GM12878 (cell line): ENCODE data around the gene MLN. TPM values are rescaled to one million over a fixed set of nuclear protein-coding genes. Genes with fewer than 3 reads are reported as not detected.

ENCODE experiments used
- ATAC-seq: fragments of 200-7000 bp; cut with Tn5 transposase; 3 replicates; pipeline ENCODE4 v1.9.1; 2020; ENCODE audit warnings: mild to moderate bottlenecking, moderate library complexity
- BruUV-seq: library from RNA; stranded (reverse); fragments of 400-500 nt; replicated peaks from 2 replicates; lab custom pipeline; 2021; lab: Mats Ljungman, UMichigan
- CTCF ChIA-PET: fragments of 300-600 bp; sonication (Branson Sonifier 250); formaldehyde crosslinking; extraction: SDS; loops from one replicate; lab custom pipeline; 2021; ENCODE audit warnings: inconsistent platforms; lab: Yijun Ruan, JAX
- POLR2A ChIA-PET: fragments of 350-600 bp; formaldehyde crosslinking; extraction: SDS; loops from one replicate; lab custom pipeline; 2021; ENCODE audit warnings: inconsistent platforms; lab: Charles Lee
- RAD21 ChIA-PET: fragments of 300-600 bp; sonication (Branson Sonifier 250); formaldehyde crosslinking; loops from one replicate; lab custom pipeline; 2023; ENCODE audit warnings: antibody characterized with exemption; ENCODE audit not compliant: unreplicated experiment; lab: Charles Lee
- SMC1A ChIA-PET: fragments of 300-600 bp; sonication (Branson Sonifier 250); formaldehyde crosslinking; loops from one replicate; lab custom pipeline; 2023; ENCODE audit not compliant: unreplicated experiment, uncharacterized antibody; lab: Charles Lee
- DNase-seq: peaks from one replicate; pipeline ENCODE4 v3.0.0-alpha.2; 2011; ENCODE audit warnings: low read depth, low spot score
- FAIRE-seq: peaks from 3 replicates; lab custom pipeline; 2011; peaks lifted over from hg19 to GRCh38; lab: Jason Lieb, UNC
- H2AFZ ChIP-seq: 2 replicates; pipeline ENCODE4 v1.6.0; 2011; ENCODE audit warnings: low read depth, low read length, control low read depth; ENCODE audit not compliant: control insufficient read depth
- H3K27ac ChIP-seq: 2 replicates; pipeline ENCODE4 v1.5.1; 2011; ENCODE audit warnings: control low read depth; ENCODE audit not compliant: control insufficient read depth, insufficient read depth
- H3K27me3 ChIP-seq, 2 experiments: replicated peaks in 1 of 2; 2 replicates each; pipeline versions ENCODE4 v1.6.0 to v1.6.1; 2011; ENCODE audit warnings: low read length in 1 of 2; ENCODE audit not compliant: control insufficient read depth in 2 of 2, insufficient read depth in 2 of 2
- H3K36me3 ChIP-seq, 2 experiments: 2 replicates each; pipeline ENCODE4 v1.5.1; 2011; ENCODE audit warnings: low read length in 1 of 2; ENCODE audit not compliant: control insufficient read depth in 2 of 2, insufficient read depth in 2 of 2
- H3K4me1 ChIP-seq: 2 replicates; pipeline ENCODE4 v1.6.1; 2011; ENCODE audit warnings: mild to moderate bottlenecking, low read length, moderate library complexity, mixed read lengths; ENCODE audit not compliant: control insufficient read depth, insufficient read depth
- H3K4me2 ChIP-seq: 2 replicates; pipeline ENCODE4 v1.6.0; 2011; ENCODE audit warnings: control low read depth; ENCODE audit not compliant: control insufficient read depth, insufficient read depth
- H3K4me3 ChIP-seq: fragments of 200-600 bp; sonication (generic); 2 replicates; pipeline ENCODE4 v1.5.1; 2016
- H3K79me2 ChIP-seq: 2 replicates; pipeline ENCODE4 v1.6.0; 2011; ENCODE audit warnings: low read length; ENCODE audit not compliant: control insufficient read depth, insufficient read depth
- H3K9ac ChIP-seq: 2 replicates; pipeline ENCODE4 v1.8.0; 2011; ENCODE audit warnings: low read length, control low read depth, mixed read lengths; ENCODE audit not compliant: control insufficient read depth, insufficient read depth
- H3K9me3 ChIP-seq: replicated peaks from 3 replicates; pipeline ENCODE4 v1.5.1; 2011; ENCODE audit warnings: mild to moderate bottlenecking, low read length; ENCODE audit not compliant: control insufficient read depth, insufficient read depth
- H4K20me1 ChIP-seq: 2 replicates; pipeline ENCODE4 v1.6.0; 2011; ENCODE audit not compliant: control insufficient read depth, insufficient read depth
- CBX5 ChIP-seq: sonication (generic); IDR thresholded peaks from 2 replicates; pipeline ENCODE4 v1.6.1; 2016; ENCODE audit warnings: low read depth, moderate library complexity, mild to moderate bottlenecking, inconsistent platforms
- CEBPB ChIP-seq, 2 experiments: fragments of 150-350 bp in 1 of 2; IDR thresholded peaks; 2 replicates each; pipeline ENCODE4 v1.6.1; 2012 to 2014; ENCODE audit warnings: low read depth in 2 of 2, low read length in 2 of 2, borderline replicate concordance in 1 of 2, inconsistent platforms in 1 of 2
- FOXM1 ChIP-seq: IDR thresholded peaks from 2 replicates; pipeline ENCODE4 v1.6.1; 2012; ENCODE audit warnings: low read depth, mild to moderate bottlenecking, inconsistent platforms, low read length, moderate library complexity
- MEF2B ChIP-seq: fragments of 450-650 bp; IDR thresholded peaks from 2 replicates; pipeline ENCODE4 v1.6.1; 2018; ENCODE audit warnings: mild to moderate bottlenecking, moderate library complexity; ENCODE audit not compliant: partially characterized antibody, poor library complexity, severe bottlenecking
- NFIC ChIP-seq: IDR thresholded peaks from 2 replicates; pipeline ENCODE4 v1.6.1; 2012; ENCODE audit warnings: low read depth, mild to moderate bottlenecking, inconsistent platforms, low read length, moderate library complexity
- USF2 ChIP-seq: IDR thresholded peaks from 2 replicates; pipeline ENCODE4 v1.6.1; 2011; ENCODE audit warnings: low read depth, low read length, improper control_type of control experiment, borderline replicate concordance
- ZBTB40 ChIP-seq: fragments of 450-650 bp; IDR thresholded peaks from 2 replicates; pipeline ENCODE4 v1.6.1; 2016; ENCODE audit warnings: mild to moderate bottlenecking, moderate library complexity, borderline replicate concordance
- WGBS: methylation state at CpG from one replicate; pipeline ENCODE4 v1.1.6; 2016; ENCODE audit warnings: low lambda C conversion rate; ENCODE audit not compliant: insufficient replicate concordance, insufficient coverage; ENCODE audit errors: missing lambda C conversion rate; 5-methylcytosine and 5-hydroxymethylcytosine counted together
- in situ Hi-C: fragments of 300-500 bp; cut with MboI; formaldehyde crosslinking; loops from 9 replicates; pipeline ENCODE4 v1.14.3; 2018; ENCODE audit warnings: mixed read lengths
- intact Hi-C: fragments of 100-400 bp; cut with micrococcal nuclease; formaldehyde crosslinking; loops from one replicate; pipeline ENCODE4 v1.14.2; 2022; ENCODE audit not compliant: unreplicated experiment
- polyA plus RNA-seq, 11 experiments: library from polyadenylated mRNA; depleted of rRNA in 4 of 11; unstranded in 6 of 11; stranded (reverse) in 5 of 11; fragments of >200 nt; fragmentation: Nextera tagmentation in 4 of 11; fragmentation: Illumina TruSeq in 1 of 11; extraction: Ambion mirVana in 4 of 11; extraction: Trizol in 1 of 11; gene quantifications; 1 replicate in 1 of 11; 2 replicates in 10 of 11; pipeline versions ENCODE4 v1.2.1 to v1.2.3, GENCODE V29; 2011 to 2016; ENCODE audit warnings: inconsistent platforms in 2 of 11, missing spikeins in 2 of 11, low read depth in 1 of 11
- total RNA-seq, 4 experiments: library from RNA; depleted of rRNA in 3 of 4; stranded (reverse); fragments of >200 nt in 3 of 4; fragmentation: Illumina TruSeq in 1 of 4; extraction: Trizol in 1 of 4; gene quantifications; 2 replicates each; pipeline versions ENCODE4 v1.2.1 to v1.2.3, GENCODE V29; 2013 to 2021
- TF ChIP-seq, protein P1 (sequence below): fragments of 450-650 bp; IDR thresholded peaks from 2 replicates; pipeline ENCODE4 v1.6.1; 2017; ENCODE audit warnings: mild to moderate bottlenecking, moderate library complexity
- TF ChIP-seq, protein P2 (sequence below): IDR thresholded peaks from 2 replicates; pipeline ENCODE4 v1.6.1; 2012; ENCODE audit warnings: improper control_type of control experiment, low read depth, low read length; ENCODE audit not compliant: insufficient replicate concordance

MLN gene
- total and polyA plus RNA-seq, 10 of the 15 experiments (the other 5 are each of a cell fraction or from before 2014, with no cell fraction given): not detected

GRCh38 chr6:33809594-33809993 is 5.8 kb upstream of the MLN start:
- no TSS peak for BruUV-seq
- Histone ChIP-seq H3K9ac (no peak overlapping the region), H4K20me1 (no peaks in the 10 kb centered on the region; the same call in 1 of the 2 replicates), H3K36me3 (no peaks in the 10 kb centered on the region), H3K4me2 (no peak overlapping the region), H3K4me3 (no peak overlapping the region), H3K4me1 (no peaks in the 10 kb centered on the region), H3K27ac (no peak overlapping the region), H3K79me2 (no peaks in the 10 kb centered on the region), H3K27me3 (peaks cover 2 to 8% of the 10 kb centered on the region in 2 experiments; a peak in 3 of 4 replicates), H2AFZ (no peak overlapping the region), H3K9me3 (no peaks in the 10 kb centered on the region)
- no peak for FAIRE-seq
- 5% methylated on average over 2 of the region's 2 CpGs for WGBS
- ChIA-PET CTCF (no interaction called here), RAD21 (no interaction called here), POLR2A (no interaction called here), SMC1A (no interaction called here)
- in situ Hi-C loops (no loop called here), intact Hi-C loops (no loop called here)
- no peak for DNase-seq
- ATAC-seq: no peak
- TF ChIP-seq ZBTB40 (no peak), NFIC (no peak), CEBPB (IDR thresholded peaks at IDR 0.05; ENCODE audit: borderline replicate concordance in 1 of 2, low read depth in 2 of 2, low read length in 2 of 2) (no peak), CBX5 (no peak), USF2 (no peak), MEF2B (no peak), FOXM1 (no peak)
- TF ChIP-seq, protein P1, sequence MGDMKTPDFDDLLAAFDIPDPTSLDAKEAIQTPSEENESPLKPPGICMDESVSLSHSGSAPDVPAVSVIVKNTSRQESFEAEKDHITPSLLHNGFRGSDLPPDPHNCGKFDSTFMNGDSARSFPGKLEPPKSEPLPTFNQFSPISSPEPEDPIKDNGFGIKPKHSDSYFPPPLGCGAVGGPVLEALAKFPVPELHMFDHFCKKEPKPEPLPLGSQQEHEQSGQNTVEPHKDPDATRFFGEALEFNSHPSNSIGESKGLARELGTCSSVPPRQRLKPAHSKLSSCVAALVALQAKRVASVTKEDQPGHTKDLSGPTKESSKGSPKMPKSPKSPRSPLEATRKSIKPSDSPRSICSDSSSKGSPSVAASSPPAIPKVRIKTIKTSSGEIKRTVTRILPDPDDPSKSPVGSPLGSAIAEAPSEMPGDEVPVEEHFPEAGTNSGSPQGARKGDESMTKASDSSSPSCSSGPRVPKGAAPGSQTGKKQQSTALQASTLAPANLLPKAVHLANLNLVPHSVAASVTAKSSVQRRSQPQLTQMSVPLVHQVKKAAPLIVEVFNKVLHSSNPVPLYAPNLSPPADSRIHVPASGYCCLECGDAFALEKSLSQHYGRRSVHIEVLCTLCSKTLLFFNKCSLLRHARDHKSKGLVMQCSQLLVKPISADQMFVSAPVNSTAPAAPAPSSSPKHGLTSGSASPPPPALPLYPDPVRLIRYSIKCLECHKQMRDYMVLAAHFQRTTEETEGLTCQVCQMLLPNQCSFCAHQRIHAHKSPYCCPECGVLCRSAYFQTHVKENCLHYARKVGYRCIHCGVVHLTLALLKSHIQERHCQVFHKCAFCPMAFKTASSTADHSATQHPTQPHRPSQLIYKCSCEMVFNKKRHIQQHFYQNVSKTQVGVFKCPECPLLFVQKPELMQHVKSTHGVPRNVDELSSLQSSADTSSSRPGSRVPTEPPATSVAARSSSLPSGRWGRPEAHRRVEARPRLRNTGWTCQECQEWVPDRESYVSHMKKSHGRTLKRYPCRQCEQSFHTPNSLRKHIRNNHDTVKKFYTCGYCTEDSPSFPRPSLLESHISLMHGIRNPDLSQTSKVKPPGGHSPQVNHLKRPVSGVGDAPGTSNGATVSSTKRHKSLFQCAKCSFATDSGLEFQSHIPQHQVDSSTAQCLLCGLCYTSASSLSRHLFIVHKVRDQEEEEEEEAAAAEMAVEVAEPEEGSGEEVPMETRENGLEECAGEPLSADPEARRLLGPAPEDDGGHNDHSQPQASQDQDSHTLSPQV: no peak
- TF ChIP-seq, protein P2, sequence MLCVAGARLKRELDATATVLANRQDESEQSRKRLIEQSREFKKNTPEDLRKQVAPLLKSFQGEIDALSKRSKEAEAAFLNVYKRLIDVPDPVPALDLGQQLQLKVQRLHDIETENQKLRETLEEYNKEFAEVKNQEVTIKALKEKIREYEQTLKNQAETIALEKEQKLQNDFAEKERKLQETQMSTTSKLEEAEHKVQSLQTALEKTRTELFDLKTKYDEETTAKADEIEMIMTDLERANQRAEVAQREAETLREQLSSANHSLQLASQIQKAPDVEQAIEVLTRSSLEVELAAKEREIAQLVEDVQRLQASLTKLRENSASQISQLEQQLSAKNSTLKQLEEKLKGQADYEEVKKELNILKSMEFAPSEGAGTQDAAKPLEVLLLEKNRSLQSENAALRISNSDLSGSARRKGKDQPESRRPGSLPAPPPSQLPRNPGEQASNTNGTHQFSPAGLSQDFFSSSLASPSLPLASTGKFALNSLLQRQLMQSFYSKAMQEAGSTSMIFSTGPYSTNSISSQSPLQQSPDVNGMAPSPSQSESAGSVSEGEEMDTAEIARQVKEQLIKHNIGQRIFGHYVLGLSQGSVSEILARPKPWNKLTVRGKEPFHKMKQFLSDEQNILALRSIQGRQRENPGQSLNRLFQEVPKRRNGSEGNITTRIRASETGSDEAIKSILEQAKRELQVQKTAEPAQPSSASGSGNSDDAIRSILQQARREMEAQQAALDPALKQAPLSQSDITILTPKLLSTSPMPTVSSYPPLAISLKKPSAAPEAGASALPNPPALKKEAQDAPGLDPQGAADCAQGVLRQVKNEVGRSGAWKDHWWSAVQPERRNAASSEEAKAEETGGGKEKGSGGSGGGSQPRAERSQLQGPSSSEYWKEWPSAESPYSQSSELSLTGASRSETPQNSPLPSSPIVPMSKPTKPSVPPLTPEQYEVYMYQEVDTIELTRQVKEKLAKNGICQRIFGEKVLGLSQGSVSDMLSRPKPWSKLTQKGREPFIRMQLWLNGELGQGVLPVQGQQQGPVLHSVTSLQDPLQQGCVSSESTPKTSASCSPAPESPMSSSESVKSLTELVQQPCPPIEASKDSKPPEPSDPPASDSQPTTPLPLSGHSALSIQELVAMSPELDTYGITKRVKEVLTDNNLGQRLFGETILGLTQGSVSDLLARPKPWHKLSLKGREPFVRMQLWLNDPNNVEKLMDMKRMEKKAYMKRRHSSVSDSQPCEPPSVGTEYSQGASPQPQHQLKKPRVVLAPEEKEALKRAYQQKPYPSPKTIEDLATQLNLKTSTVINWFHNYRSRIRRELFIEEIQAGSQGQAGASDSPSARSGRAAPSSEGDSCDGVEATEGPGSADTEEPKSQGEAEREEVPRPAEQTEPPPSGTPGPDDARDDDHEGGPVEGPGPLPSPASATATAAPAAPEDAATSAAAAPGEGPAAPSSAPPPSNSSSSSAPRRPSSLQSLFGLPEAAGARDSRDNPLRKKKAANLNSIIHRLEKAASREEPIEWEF: no peak
